ENCODE data around the gene MRPL24. TPM values are rescaled to one million over a fixed set of nuclear protein-coding genes. Genes with fewer than 3 reads are reported as not detected.

The MRPL24 gene
- total RNA-seq, 1 donor from 2014 or later, result 34.7 TPM

- peak; percentile 40 for DNase-seq
These were observed 31.0 kb downstream of the MRPL24 start for GRCh38 chr1:156709757-156710489.

- DNase-seq, result no peak
These were observed 31.9 kb downstream of the MRPL24 start for GRCh38 chr1:156709031-156709430.

GRCh38 chr1:156708218-156708661, 32.6 kb downstream of the MRPL24 start:
- no peak for DNase-seq

GRCh38 chr1:156707417-156708217, 33.3 kb downstream of the MRPL24 start:
- no peak for DNase-seq

- no peak for DNase-seq
These were observed 34.1 kb downstream of the MRPL24 start for GRCh38 chr1:156706657-156707416.

- peak; percentile 68 for DNase-seq
These were observed 34.8 kb downstream of the MRPL24 start for GRCh38 chr1:156705918-156706656.

- DNase-seq, result peak; percentile 19
These were observed 35.5 kb downstream of the MRPL24 start, which contains the start of gene CRABP2 for GRCh38 chr1:156705321-156705917. CRABP2 (minus strand) TSS chr1:156705583; CDS start chr1:156705446, 137 bp downstream.

GRCh38 chr1:156704930-156705320, 36.0 kb downstream of the MRPL24 start:
- peak; percentile 76 for DNase-seq

- DNase-seq, result no peak
These were observed 36.6 kb downstream of the MRPL24 start for GRCh38 chr1:156704166-156704711.

- no peak for DNase-seq
These were observed 37.1 kb downstream of the MRPL24 start for GRCh38 chr1:156703741-156704140.

- no peak for DNase-seq
These were observed 37.6 kb downstream of the MRPL24 start for GRCh38 chr1:156703336-156703735.

- no peak for DNase-seq
These were observed 40.0 kb downstream of the MRPL24 start for GRCh38 chr1:156700736-156701531.

- DNase-seq, result no peak
These were observed 41.9 kb downstream of the MRPL24 start for GRCh38 chr1:156698995-156699394.

- DNase-seq, result no peak
These were observed 43.4 kb downstream of the MRPL24 start for GRCh38 chr1:156697481-156697880.

GRCh38 chr1:156696755-156697154, 44.1 kb downstream of the MRPL24 start:
- no peak for DNase-seq

- no peak for DNase-seq
These were observed 46.3 kb downstream of the MRPL24 start for GRCh38 chr1:156694690-156694962.

GRCh38 chr1:156693848-156694689, 46.8 kb downstream of the MRPL24 start:
- no peak for DNase-seq

GRCh38 chr1:156692925-156693847, 47.7 kb downstream of the MRPL24 start:
- DNase-seq, result no peak

- no peak for DNase-seq
These were observed 48.4 kb downstream of the MRPL24 start for GRCh38 chr1:156692441-156692924.

Measured in dermis blood vessel endothelial cell (primary cell).